A204.1 (cell line): ENCODE data around the gene CXCL16.
"Not testable (repeated sequence)": the region's sequence is repeated elsewhere in the genome, so short reads cannot be mapped to it uniquely, and the experiment has no call there.

Experiments used
- FAIRE-seq: peaks from 2 replicates; lab custom pipeline; 2012; peaks lifted over from hg19 to GRCh38; lab: Jason Lieb, UNC

CXCL16 gene

DNA sequence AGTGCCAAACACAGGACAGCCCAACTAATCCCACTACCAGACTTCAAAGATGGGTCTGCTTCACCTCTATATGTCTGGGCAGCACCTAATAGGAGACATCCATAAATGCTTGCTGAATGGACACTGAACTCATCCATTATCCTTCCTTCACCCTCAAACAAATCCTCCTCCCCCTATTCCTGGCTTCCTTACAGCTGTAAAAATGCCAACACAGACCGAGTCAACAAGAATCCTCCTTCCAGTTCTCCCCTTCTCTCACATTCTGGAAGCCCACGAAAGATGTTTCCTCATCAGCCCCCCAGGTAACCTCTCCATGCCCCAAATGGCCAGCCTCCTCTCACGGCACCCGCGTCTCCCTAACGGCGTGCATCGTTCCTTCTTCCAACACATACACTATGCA, 48.0 kb downstream of the CXCL16 start:
- FAIRE-seq: no peak

DNA sequence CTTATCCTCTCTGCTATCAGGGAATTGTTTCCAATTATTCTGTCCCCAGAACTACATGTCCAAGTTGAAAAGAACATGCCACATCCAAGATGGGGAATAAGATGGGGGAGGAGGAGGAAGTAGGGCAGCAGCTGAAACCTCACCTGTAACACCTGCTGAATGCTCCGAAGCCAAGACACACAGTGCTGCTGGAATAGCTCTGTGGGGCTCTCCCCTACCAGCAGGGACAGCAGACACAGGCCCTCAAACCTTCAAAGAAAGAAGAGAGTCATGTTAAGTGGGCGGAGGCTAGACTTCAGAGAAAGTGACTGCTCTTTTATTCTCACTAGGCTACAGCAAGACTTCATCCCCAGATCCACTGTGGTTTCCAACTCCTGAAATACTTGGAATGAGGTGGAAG, 49.0 kb downstream of the CXCL16 start:
- no peak for FAIRE-seq

DNA sequence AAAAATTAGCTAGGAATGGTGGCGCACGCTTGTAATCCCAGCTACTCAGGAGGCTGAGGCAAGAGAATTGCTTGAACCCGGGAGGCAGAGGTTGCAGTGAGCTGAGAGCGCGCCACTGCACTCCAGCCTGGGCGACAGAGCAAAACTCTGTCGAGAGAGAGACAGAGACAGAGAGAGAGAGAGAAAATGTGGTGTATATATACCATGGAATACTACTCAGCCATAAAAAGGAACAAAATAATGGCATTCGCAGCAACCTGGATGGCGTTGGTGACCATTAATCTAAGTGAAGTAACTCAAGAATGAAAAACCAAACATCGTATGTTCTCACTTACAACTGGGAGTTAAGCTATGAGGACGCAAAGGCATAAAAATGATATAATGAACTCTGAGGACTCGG, 49.9 kb downstream of the CXCL16 start:
- FAIRE-seq: not testable (repeated sequence)

DNA sequence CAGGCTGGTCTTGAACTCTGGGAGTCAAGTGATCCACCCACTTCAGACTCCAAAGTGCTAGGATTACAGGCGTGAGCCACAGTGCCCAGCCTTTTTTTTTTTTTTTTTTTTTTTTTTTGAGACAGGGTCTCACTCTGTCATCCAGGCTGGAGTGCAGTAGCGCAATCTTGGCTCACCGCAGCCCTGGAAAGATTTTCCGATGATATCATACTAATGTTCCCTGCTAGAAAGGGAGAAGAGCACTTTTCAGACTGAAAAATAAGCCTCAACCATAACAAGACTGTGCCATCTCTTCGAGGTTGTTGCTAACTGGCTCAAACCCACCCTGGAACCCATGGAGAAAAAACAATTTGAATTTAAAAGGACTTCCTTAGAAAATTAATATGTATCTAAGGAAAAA, 56.0 kb downstream of the CXCL16 start:
- FAIRE-seq: not testable (repeated sequence)
